CD4-positive, alpha-beta memory T cell (primary cell): ENCODE data around the gene USP53. TPM values are rescaled to one million over a fixed set of nuclear protein-coding genes. Genes with fewer than 3 reads are reported as not detected.
"Not testable (repeated sequence)": the region's sequence is repeated elsewhere in the genome, so short reads cannot be mapped to it uniquely, and the experiment has no call there.

Source experiments
- CTCF ChIA-PET: fragments of 350-600 bp; sonication (Branson Sonifier 250); formaldehyde crosslinking; loops from one replicate; lab custom pipeline; 2021; ENCODE audit warnings: inconsistent platforms; ENCODE audit not compliant: partially characterized antibody; lab: Charles Lee
- POLR2A ChIA-PET: fragments of 350-600 bp; sonication (Branson Sonifier 250); formaldehyde crosslinking; loops from one replicate; lab custom pipeline; 2021; ENCODE audit not compliant: partially characterized antibody; lab: Charles Lee
- DNase-seq, 5 donors: peaks; one replicate each; pipeline versions ENCODE4 v3.0.0 to v3.0.0-alpha.2; 2020 to 2022; ENCODE audit warnings: mixed read lengths in 1 of 5
- H3K27ac ChIP-seq: one replicate; pipeline ENCODE4 v1.7.0; 2013; ENCODE audit warnings: low read depth, low read length
- H3K27me3 ChIP-seq: 2 replicates; pipeline ENCODE4 v1.7.0; 2013; ENCODE audit warnings: mild to moderate bottlenecking, low read length, moderate library complexity; ENCODE audit not compliant: insufficient read depth
- H3K36me3 ChIP-seq: 2 replicates; pipeline ENCODE4 v1.7.0; 2013; ENCODE audit warnings: mild to moderate bottlenecking, low read length, moderate library complexity; ENCODE audit not compliant: insufficient read depth
- H3K4me1 ChIP-seq: 2 replicates; pipeline ENCODE4 v1.7.0; 2013; ENCODE audit warnings: mild to moderate bottlenecking, low read length, moderate library complexity; ENCODE audit not compliant: insufficient read depth
- H3K4me3 ChIP-seq, 2 donors: one replicate each; pipeline ENCODE4 v1.7.0; 2013; ENCODE audit warnings: low read length in 2 of 2, mild to moderate bottlenecking in 1 of 2
- H3K9me3 ChIP-seq, 2 donors: one replicate each; pipeline ENCODE4 v1.7.0; 2013; ENCODE audit warnings: low read length in 2 of 2, control low read depth in 1 of 2; ENCODE audit not compliant: control insufficient read depth in 1 of 2
- H3K27ac Mint-ChIP-seq, 7 donors: one replicate each; pipeline ENCODE4 v1.8.0; 2020 to 2021; ENCODE audit warnings: mixed read lengths in 7 of 7, mild to moderate bottlenecking in 6 of 7, inconsistent platforms in 3 of 7, moderate library complexity in 3 of 7
- H3K27me3 Mint-ChIP-seq, 2 donors: one replicate each; pipeline ENCODE4 v1.8.0; 2020 to 2021; ENCODE audit warnings: mixed read lengths in 2 of 2
- H3K36me3 Mint-ChIP-seq, 2 donors: one replicate each; pipeline ENCODE4 v1.8.0; 2020 to 2021; ENCODE audit warnings: mixed read lengths in 2 of 2, inconsistent platforms in 1 of 2, mild to moderate bottlenecking in 1 of 2
- H3K4me1 Mint-ChIP-seq, 4 donors: one replicate each; pipeline ENCODE4 v1.8.0; 2020 to 2021; ENCODE audit warnings: mixed read lengths in 4 of 4, mild to moderate bottlenecking in 1 of 4
- H3K4me3 Mint-ChIP-seq, 8 donors: one replicate each; pipeline ENCODE4 v1.8.0; 2020 to 2021; ENCODE audit warnings: mixed read lengths in 8 of 8, mild to moderate bottlenecking in 7 of 8, moderate library complexity in 6 of 8, inconsistent platforms in 3 of 8
- H3K9me3 Mint-ChIP-seq, 8 donors: one replicate each; pipeline ENCODE4 v1.8.0; 2020 to 2021; ENCODE audit warnings: mixed read lengths in 8 of 8, mild to moderate bottlenecking in 5 of 8, inconsistent platforms in 3 of 8, moderate library complexity in 1 of 8
- intact Hi-C: fragments of 100-400 bp; cut with micrococcal nuclease; formaldehyde crosslinking; loops from one replicate; pipeline ENCODE4 v1.15.1; 2023
- polyA plus RNA-seq, 2 donors: library from polyadenylated mRNA; unstranded; fragments of 300-500 nt; fragmentation: Illumina TruSeq; gene quantifications; one replicate each; pipeline ENCODE4 v1.2.3, GENCODE V29; 2021
- total RNA-seq, 2 experiments: library from RNA; stranded (reverse); gene quantifications; one replicate each; pipeline ENCODE4 v1.2.3, GENCODE V29; 2021

Gene USP53
- total and polyA plus RNA-seq, 4 experiments from 2014 or later: 5.3 to 28.9 (median 21.4) TPM

GRCh38 chr4:119260528-119260927 is 48.0 kb downstream of the USP53 start:
- intact Hi-C loops: no loop called here

GRCh38 chr4:119261986-119262385 is 49.5 kb downstream of the USP53 start:
- Histone ChIP-seq H3K27ac (no peak overlapping the region), H3K36me3 (peaks cover 16% of the 10 kb centered on the region), H3K9me3 (no peaks in the 10 kb centered on the region), H3K4me3 (no peak overlapping the region), H3K4me1 (no peaks in the 10 kb centered on the region), H3K27me3 (no peaks in the 10 kb centered on the region)
- CTCF ChIA-PET: no interaction called here
- POLR2A ChIA-PET: no interaction called here
- H3K27me3 Mint-ChIP-seq: no peaks in the 10 kb centered on the region
- peaks cover 3 to 9% (median 5%) of the 10 kb centered on the region in 4 donors for H3K4me1 Mint-ChIP-seq
- DNase-seq: no peak
- H3K9me3 Mint-ChIP-seq: peaks cover 0 to 5% (median 0%) of the 10 kb centered on the region in 8 donors
- no peak overlapping the region for H3K27ac Mint-ChIP-seq
- H3K4me3 Mint-ChIP-seq: no peak overlapping the region
- H3K36me3 Mint-ChIP-seq: peaks cover 43 to 56% of the 10 kb centered on the region in 2 donors
- intact Hi-C loops: no loop called here

More at GRCh38 chr4:119260528-119260927, 48.0 kb downstream of the USP53 start:
- H3K9me3 Mint-ChIP-seq: no peaks in the 10 kb centered on the region
- H3K27me3 Mint-ChIP-seq: no peaks in the 10 kb centered on the region
- no peak overlapping the region for H3K27ac Mint-ChIP-seq
- Histone ChIP-seq H3K36me3 (peaks cover 26% of the 10 kb centered on the region), H3K27me3 (no peaks in the 10 kb centered on the region), H3K4me1 (no peaks in the 10 kb centered on the region), H3K9me3 (no peaks in the 10 kb centered on the region), H3K4me3 (no peak overlapping the region), H3K27ac (no peak overlapping the region)
- H3K4me3 Mint-ChIP-seq: no peak overlapping the region
- no peak for DNase-seq
- CTCF ChIA-PET: no interaction called here
- POLR2A ChIA-PET: no interaction called here
- H3K36me3 Mint-ChIP-seq: peaks cover 36 to 46% of the 10 kb centered on the region in 2 donors
- H3K4me1 Mint-ChIP-seq: peaks cover 0 to 5% (median under 1%) of the 10 kb centered on the region in 4 donors

GRCh38 chr4:119264743-119265142 is 52.2 kb downstream of the USP53 start:
- no peak for DNase-seq
- Mint-ChIP-seq H3K27ac (peak overlapping the region in 2 of 7 donors; percentile 4 to 33), H3K4me1 (peaks cover 2 to 9% (median 5%) of the 10 kb centered on the region in 4 donors), H3K27me3 (no peaks in the 10 kb centered on the region), H3K4me3 (no peak overlapping the region), H3K36me3 (peaks cover 31 to 48% of the 10 kb centered on the region in 2 donors), H3K9me3 (peaks cover 0 to 5% (median 0%) of the 10 kb centered on the region in 8 donors)
- Histone ChIP-seq H3K27me3 (no peaks in the 10 kb centered on the region), H3K4me1 (no peaks in the 10 kb centered on the region), H3K9me3 (no peaks in the 10 kb centered on the region), H3K27ac (no peak overlapping the region), H3K36me3 (peaks cover 8% of the 10 kb centered on the region), H3K4me3 (no peak overlapping the region)
- ChIA-PET POLR2A (interaction anchor here (1.2 kb wide), 1 partner anchor 35 kb away, joined by 3 read pairs; no protein-coding TSS in a partner anchor), CTCF (interaction anchor here (1.0 to 1.4 kb wide), 2 partner anchors 223 to 224 kb away, joined by 3 read pairs; no protein-coding TSS in a partner anchor)
- intact Hi-C loops: no loop called here

GRCh38 chr4:119266153-119266552 is 53.6 kb downstream of the USP53 start:
- CTCF ChIA-PET: interaction anchor here (1.4 kb wide), 1 partner anchor 225 kb away, joined by 3 read pairs; no protein-coding TSS in a partner anchor
- intact Hi-C loops: no loop called here
- Histone ChIP-seq H3K27ac (no peak overlapping the region), H3K27me3 (no peaks in the 10 kb centered on the region), H3K36me3 (peaks cover 8% of the 10 kb centered on the region), H3K9me3 (no peaks in the 10 kb centered on the region), H3K4me1 (no peaks in the 10 kb centered on the region), H3K4me3 (no peak overlapping the region)
- H3K4me1 Mint-ChIP-seq: peaks cover 2 to 9% (median 5%) of the 10 kb centered on the region in 4 donors
- peaks cover 34 to 47% of the 10 kb centered on the region in 2 donors for H3K36me3 Mint-ChIP-seq
- H3K27ac Mint-ChIP-seq: no peak overlapping the region
- POLR2A ChIA-PET: no interaction called here
- H3K9me3 Mint-ChIP-seq: peaks cover 0 to 5% (median 0%) of the 10 kb centered on the region in 8 donors
- H3K4me3 Mint-ChIP-seq: peak overlapping the region in 1 of 8 donors; percentile 9
- H3K27me3 Mint-ChIP-seq: no peaks in the 10 kb centered on the region
- no peak for DNase-seq

- Histone ChIP-seq H3K27ac (no peak overlapping the region), H3K27me3 (no peaks in the 10 kb centered on the region), H3K36me3 (peaks cover 4% of the 10 kb centered on the region), H3K9me3 (no peaks in the 10 kb centered on the region), H3K4me3 (no peak overlapping the region), H3K4me1 (no peaks in the 10 kb centered on the region)
- no peak overlapping the region for H3K27ac Mint-ChIP-seq
- H3K4me3 Mint-ChIP-seq: no peak overlapping the region
- H3K9me3 Mint-ChIP-seq: peaks cover 0 to 5% (median 0%) of the 10 kb centered on the region in 8 donors
- H3K27me3 Mint-ChIP-seq: no peaks in the 10 kb centered on the region
- ChIA-PET CTCF (no interaction called here), POLR2A (interaction anchor here (1.2 kb wide), 1 partner anchor 19 kb away, joined by 3 read pairs; no protein-coding TSS in a partner anchor)
- peaks cover 46 to 61% of the 10 kb centered on the region in 2 donors for H3K36me3 Mint-ChIP-seq
- no peak for DNase-seq
- H3K4me1 Mint-ChIP-seq: peaks cover 2 to 7% (median 5%) of the 10 kb centered on the region in 4 donors
- intact Hi-C loops: no loop called here
Observed at GRCh38 chr4:119268466-119268865, 56.0 kb downstream of the USP53 start.

- peaks cover 0 to 2% (median 0%) of the 10 kb centered on the region in 4 donors for H3K4me1 Mint-ChIP-seq
- Histone ChIP-seq H3K4me3 (no peak overlapping the region), H3K4me1 (no peaks in the 10 kb centered on the region), H3K27me3 (no peaks in the 10 kb centered on the region), H3K36me3 (no peaks in the 10 kb centered on the region), H3K27ac (no peak overlapping the region), H3K9me3 (no peaks in the 10 kb centered on the region)
- H3K36me3 Mint-ChIP-seq: peaks cover 37 to 44% of the 10 kb centered on the region in 2 donors
- POLR2A ChIA-PET: no interaction called here
- H3K4me3 Mint-ChIP-seq: no peak overlapping the region
- no peaks in the 10 kb centered on the region for H3K27me3 Mint-ChIP-seq
- peaks cover 0 to 3% (median 0%) of the 10 kb centered on the region in 8 donors for H3K9me3 Mint-ChIP-seq
- CTCF ChIA-PET: no interaction called here
- no peak for DNase-seq
- H3K27ac Mint-ChIP-seq: peak overlapping the region in 1 of 7 donors; percentile 24
- intact Hi-C loops: no loop called here
Observed at GRCh38 chr4:119271361-119272085, 59.0 kb downstream of the USP53 start.

- Mint-ChIP-seq H3K36me3 (peaks cover 7 to 11% of the 10 kb centered on the region in 2 donors), H3K4me3 (peak overlapping the region in 1 of 8 donors; percentile 17), H3K4me1 (peaks cover 26 to 36% (median 28%) of the 10 kb centered on the region in 4 donors), H3K27ac (peak overlapping the region in 1 of 7 donors; percentile 25)
- H3K4me3 ChIP-seq, H3K27ac ChIP-seq, intact Hi-C loops, DNase-seq, H3K9me3 Mint-ChIP-seq, H3K9me3 ChIP-seq, H3K27me3 ChIP-seq, POLR2A ChIA-PET, H3K36me3 ChIP-seq, H3K27me3 Mint-ChIP-seq: not testable (repeated sequence)
- peaks cover 18% of the 10 kb centered on the region for H3K4me1 ChIP-seq
- CTCF ChIA-PET: interaction anchor here (1.4 to 1.7 kb wide), 2 partner anchors 21 to 237 kb away, joined by 4 to 5 read pairs; a partner anchor contains a TSS
Observed at GRCh38 chr4:119279541-119279940, 67.0 kb downstream of the USP53 start.
